Endothelial cell (in vitro differentiated cells): Measurements from ENCODE around the gene CCT3. TPM values are rescaled to one million over a fixed set of nuclear protein-coding genes. Genes with fewer than 3 reads are reported as not detected.

Source experiments
- DNase-seq: peaks from one replicate; pipeline ENCODE4 v3.0.0; 2021; ENCODE audit warnings: low spot score
- H3K27ac Mint-ChIP-seq: one replicate; pipeline ENCODE4 v1.8.0; 2021; ENCODE audit warnings: mixed read lengths, inconsistent platforms; ENCODE audit not compliant: unreplicated experiment
- H3K27me3 Mint-ChIP-seq: one replicate; pipeline ENCODE4 v1.8.0; 2021; ENCODE audit warnings: mild to moderate bottlenecking, moderate library complexity, mixed read lengths, inconsistent platforms; ENCODE audit not compliant: unreplicated experiment
- H3K36me3 Mint-ChIP-seq: one replicate; pipeline ENCODE4 v1.8.0; 2021; ENCODE audit warnings: mild to moderate bottlenecking, low read depth, mixed read lengths, inconsistent platforms; ENCODE audit not compliant: unreplicated experiment
- H3K4me1 Mint-ChIP-seq: one replicate; pipeline ENCODE4 v1.8.0; 2021; ENCODE audit warnings: mild to moderate bottlenecking, mixed read lengths, inconsistent platforms; ENCODE audit not compliant: unreplicated experiment
- H3K4me3 Mint-ChIP-seq: one replicate; pipeline ENCODE4 v1.8.0; 2021; ENCODE audit warnings: mild to moderate bottlenecking, mixed read lengths, inconsistent platforms; ENCODE audit not compliant: unreplicated experiment
- H3K9me3 Mint-ChIP-seq: one replicate; pipeline ENCODE4 v1.8.0; 2021; ENCODE audit warnings: mixed read lengths, inconsistent platforms; ENCODE audit not compliant: unreplicated experiment
- total RNA-seq: library from RNA; stranded (reverse); fragmentation: NEBNext Ultra II Directional; extraction: Animal tissue kit (Norgen Biotek cat#: 25700); gene quantifications from one replicate; pipeline ENCODE4 v1.2.1, GENCODE V29; 2021; ENCODE audit not compliant: unreplicated experiment
- TF ChIP-seq, protein P1 (sequence below): fragments of 200-600 bp; sonication (generic); IDR thresholded peaks from one replicate; pipeline ENCODE4 v1.5.0; 2021; ENCODE audit warnings: antibody characterized with exemption; ENCODE audit not compliant: unreplicated experiment

CCT3 gene
- total RNA-seq, 1 donor from 2014 or later: 218 TPM

- no peak for DNase-seq
- Mint-ChIP-seq H3K4me1 (no peaks in the 10 kb centered on the region), H3K27me3 (no peaks in the 10 kb centered on the region), H3K9me3 (no peaks in the 10 kb centered on the region), H3K36me3 (peaks cover 23% of the 10 kb centered on the region), H3K27ac (no peak overlapping the region), H3K4me3 (no peak overlapping the region)
- TF ChIP-seq, protein P1, sequence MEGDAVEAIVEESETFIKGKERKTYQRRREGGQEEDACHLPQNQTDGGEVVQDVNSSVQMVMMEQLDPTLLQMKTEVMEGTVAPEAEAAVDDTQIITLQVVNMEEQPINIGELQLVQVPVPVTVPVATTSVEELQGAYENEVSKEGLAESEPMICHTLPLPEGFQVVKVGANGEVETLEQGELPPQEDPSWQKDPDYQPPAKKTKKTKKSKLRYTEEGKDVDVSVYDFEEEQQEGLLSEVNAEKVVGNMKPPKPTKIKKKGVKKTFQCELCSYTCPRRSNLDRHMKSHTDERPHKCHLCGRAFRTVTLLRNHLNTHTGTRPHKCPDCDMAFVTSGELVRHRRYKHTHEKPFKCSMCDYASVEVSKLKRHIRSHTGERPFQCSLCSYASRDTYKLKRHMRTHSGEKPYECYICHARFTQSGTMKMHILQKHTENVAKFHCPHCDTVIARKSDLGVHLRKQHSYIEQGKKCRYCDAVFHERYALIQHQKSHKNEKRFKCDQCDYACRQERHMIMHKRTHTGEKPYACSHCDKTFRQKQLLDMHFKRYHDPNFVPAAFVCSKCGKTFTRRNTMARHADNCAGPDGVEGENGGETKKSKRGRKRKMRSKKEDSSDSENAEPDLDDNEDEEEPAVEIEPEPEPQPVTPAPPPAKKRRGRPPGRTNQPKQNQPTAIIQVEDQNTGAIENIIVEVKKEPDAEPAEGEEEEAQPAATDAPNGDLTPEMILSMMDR: no peak
These were observed 21.2 kb downstream of the CCT3 start for GRCh38 chr1:156316909-156317308.

GRCh38 chr1:156310962-156311361 is 27.1 kb downstream of the CCT3 start:
- H3K27me3 Mint-ChIP-seq: no peaks in the 10 kb centered on the region
- no peak for DNase-seq
- H3K27ac Mint-ChIP-seq: no peak overlapping the region
- H3K4me3 Mint-ChIP-seq: no peak overlapping the region
- H3K36me3 Mint-ChIP-seq: peaks cover 16% of the 10 kb centered on the region
- H3K9me3 Mint-ChIP-seq: no peaks in the 10 kb centered on the region
- TF ChIP-seq, protein P1: no peak
- H3K4me1 Mint-ChIP-seq: no peaks in the 10 kb centered on the region

DNA sequence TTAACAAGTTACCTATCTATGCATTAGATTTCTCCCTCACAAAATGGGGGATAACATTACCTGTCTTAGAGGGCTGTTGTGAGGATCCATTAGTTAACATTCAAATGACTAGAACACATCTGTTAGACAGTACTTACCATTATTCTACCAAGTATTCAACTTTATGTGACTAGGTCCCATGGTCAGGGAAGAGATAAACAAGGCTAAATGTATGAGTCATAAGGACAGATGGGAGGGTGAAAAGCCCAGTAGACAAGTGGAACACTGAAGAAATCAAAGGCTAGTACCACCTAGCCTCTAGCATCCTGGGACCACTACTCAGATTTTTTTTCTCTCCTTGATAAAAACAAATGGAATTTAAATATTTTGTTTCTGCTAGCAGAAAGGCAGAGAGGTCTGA is 30.0 kb downstream of the CCT3 start:
- TF ChIP-seq, protein P1: no peak
- DNase-seq: no peak
- Mint-ChIP-seq H3K9me3 (no peaks in the 10 kb centered on the region), H3K4me3 (peak overlapping the region; percentile 26), H3K27me3 (no peaks in the 10 kb centered on the region), H3K4me1 (no peaks in the 10 kb centered on the region), H3K36me3 (peaks cover 17% of the 10 kb centered on the region), H3K27ac (no peak overlapping the region)

- no peaks in the 10 kb centered on the region for H3K9me3 Mint-ChIP-seq
- no peaks in the 10 kb centered on the region for H3K27me3 Mint-ChIP-seq
- H3K27ac Mint-ChIP-seq: no peak overlapping the region
- no peaks in the 10 kb centered on the region for H3K4me1 Mint-ChIP-seq
- peak overlapping the region; percentile 28 for H3K4me3 Mint-ChIP-seq
- H3K36me3 Mint-ChIP-seq: peaks cover 18% of the 10 kb centered on the region
- no peak for DNase-seq
- TF ChIP-seq, protein P1: no peak
These were observed 32.9 kb downstream of the CCT3 start for GRCh38 chr1:156305215-156305614.

GRCh38 chr1:156303241-156303640 is 34.9 kb downstream of the CCT3 start:
- Mint-ChIP-seq H3K27me3 (no peaks in the 10 kb centered on the region), H3K4me3 (no peak overlapping the region), H3K36me3 (peaks cover 11% of the 10 kb centered on the region), H3K4me1 (no peaks in the 10 kb centered on the region), H3K27ac (no peak overlapping the region), H3K9me3 (no peaks in the 10 kb centered on the region)
- DNase-seq: no peak
- TF ChIP-seq, protein P1: no peak
